Vagina (tissue), 2 donors: ENCODE results near the gene KCNIP2. TPM values are rescaled to one million over a fixed set of nuclear protein-coding genes. Genes with fewer than 3 reads are reported as not detected.
A peak's percentile ranks its signal among the peaks of the same experiment; 100 is the strongest.

ENCODE experiments used
- DNase-seq, 2 donors: peaks; one replicate each; pipeline ENCODE4 v3.0.0-alpha.2; 2017; ENCODE audit errors: extremely low spot score in 2 of 2
- H3K27ac ChIP-seq: fragments of 200-600 bp; sonication (generic); one replicate; pipeline ENCODE4 v1.5.1; 2019
- H3K27me3 ChIP-seq: fragments of 200-600 bp; sonication (generic); one replicate; pipeline ENCODE4 v1.5.1; 2019
- H3K36me3 ChIP-seq, 2 donors: fragments of 200-600 bp; sonication (generic); one replicate each; pipeline ENCODE4 v1.5.1; 2017 to 2019
- H3K4me1 ChIP-seq: fragments of 200-600 bp; sonication (generic); one replicate; pipeline ENCODE4 v1.5.1; 2019
- H3K4me3 ChIP-seq, 2 donors: fragments of 200-600 bp; sonication (generic); 1 replicate in 1 of 2; 2 replicates in 1 of 2; pipeline ENCODE4 v1.5.1; 2016 to 2019
- H3K9me3 ChIP-seq: fragments of 200-600 bp; sonication (generic); one replicate; pipeline ENCODE4 v1.5.1; 2019
- CTCF ChIP-seq, 3 experiments: fragments of 450-650 bp in 2 of 3; fragments of 200-600 bp in 1 of 3; sonication (generic) in 1 of 3; IDR thresholded peaks; one replicate each; pipeline ENCODE4 v1.5.1; 2017 to 2019; ENCODE audit warnings: antibody characterized with exemption in 3 of 3, mild to moderate bottlenecking in 2 of 3, moderate library complexity in 2 of 3
- POLR2A ChIP-seq, 2 donors: fragments of 450-650 bp; IDR thresholded peaks; one replicate each; pipeline ENCODE4 v1.6.1; 2017; ENCODE audit warnings: antibody characterized with exemption in 2 of 2, mild to moderate bottlenecking in 2 of 2, moderate library complexity in 2 of 2
- POLR2AphosphoS5 ChIP-seq, 2 donors: sonication (generic); formaldehyde crosslinking; IDR thresholded peaks; one replicate each; pipeline ENCODE4 v1.9.0; 2017; ENCODE audit warnings: antibody characterized with exemption in 2 of 2, mild to moderate bottlenecking in 2 of 2, low read depth in 1 of 2; ENCODE audit not compliant: insufficient read depth in 1 of 2
- intact Hi-C: fragments of 100-400 bp; cut with DNase I; formaldehyde crosslinking; loops from one replicate; pipeline ENCODE4 v1.15.1; 2023
- total RNA-seq: library from RNA; depleted of rRNA; stranded (reverse); fragments of >200 nt; gene quantifications from one replicate; pipeline ENCODE4 v1.2.3, GENCODE V29; 2016

The KCNIP2 gene
- total RNA-seq, 1 donor from 2014 or later, result 5.9 TPM

DNA sequence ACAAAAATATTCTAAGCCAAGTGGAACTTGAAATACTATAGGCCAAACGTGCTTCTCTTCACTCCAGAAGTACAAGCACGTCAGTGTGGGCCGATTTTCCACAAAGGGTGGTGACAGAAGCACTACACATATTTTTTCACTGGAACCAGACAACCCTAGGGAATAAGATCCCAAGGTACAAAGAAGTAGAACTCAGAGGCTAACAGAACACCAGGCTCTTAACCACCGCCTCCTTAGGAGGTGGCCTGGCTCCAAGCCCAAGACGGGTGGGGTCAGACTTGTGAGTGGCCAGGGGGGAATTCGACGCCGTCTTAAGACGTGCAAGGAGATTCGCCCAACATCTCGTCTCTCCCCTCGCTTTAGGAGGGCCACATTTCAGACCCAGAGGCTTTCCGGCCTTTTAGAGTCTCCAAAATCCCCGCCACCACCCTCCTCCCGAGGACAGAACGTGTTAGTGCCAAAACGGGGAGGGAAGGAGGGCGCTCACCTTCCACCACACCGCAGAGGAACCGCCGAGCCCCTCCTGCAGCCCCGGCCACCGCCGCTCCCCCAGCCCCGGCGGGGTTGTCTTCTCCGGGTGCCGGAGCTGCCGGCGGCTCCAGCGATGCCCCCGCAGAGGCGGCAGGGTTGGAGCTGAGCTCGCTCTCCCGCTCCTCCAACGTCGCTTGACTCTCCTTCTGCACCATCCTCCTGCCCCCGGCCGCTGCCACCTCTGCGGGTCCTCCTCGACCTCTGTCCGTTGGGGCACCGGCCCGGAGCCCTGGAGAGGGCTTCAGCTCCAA, 26.1 kb downstream of the KCNIP2 start:
- H3K9me3 ChIP-seq, result no peaks in the 10 kb centered on the region
- DNase-seq, result no peak
- no peak for TF ChIP-seq CTCF (IDR thresholded peaks at IDR 0.05)
- TF ChIP-seq POLR2A (IDR thresholded peaks at IDR 0.05), result no peak
- TF ChIP-seq POLR2AphosphoS5 (IDR thresholded peaks at IDR 0.05; ENCODE audit: insufficient read depth in 1 of 2, low read depth in 1 of 2), result peak in 1 of 2 donors; percentile 17
- peak overlapping the region; percentile 73 to 99 for H3K4me3 ChIP-seq
- intact Hi-C loops, result no loop called here
- H3K27ac ChIP-seq, result peak overlapping the region; percentile 99
- H3K27me3 ChIP-seq, result no peaks in the 10 kb centered on the region
- peaks cover 0 to 6% of the 10 kb centered on the region in 2 donors for H3K36me3 ChIP-seq
- peaks cover 42% of the 10 kb centered on the region for H3K4me1 ChIP-seq

GRCh38 chr10:101816913-101817336, 26.7 kb downstream of the KCNIP2 start:
- Histone ChIP-seq H3K4me3 (peak overlapping the region; percentile 73 to 99), H3K27ac (peak overlapping the region; percentile 99), H3K4me1 (peaks cover 48% of the 10 kb centered on the region), H3K27me3 (no peaks in the 10 kb centered on the region), H3K9me3 (no peaks in the 10 kb centered on the region), H3K36me3 (peaks cover 0 to 6% of the 10 kb centered on the region in 2 donors)
- TF ChIP-seq POLR2A (IDR thresholded peaks at IDR 0.05) (no peak), CTCF (IDR thresholded peaks at IDR 0.05) (no peak), POLR2AphosphoS5 (IDR thresholded peaks at IDR 0.05; ENCODE audit: insufficient read depth in 1 of 2, low read depth in 1 of 2) (no peak)
- DNase-seq, result no peak
- intact Hi-C loops, result no loop called here

DNA sequence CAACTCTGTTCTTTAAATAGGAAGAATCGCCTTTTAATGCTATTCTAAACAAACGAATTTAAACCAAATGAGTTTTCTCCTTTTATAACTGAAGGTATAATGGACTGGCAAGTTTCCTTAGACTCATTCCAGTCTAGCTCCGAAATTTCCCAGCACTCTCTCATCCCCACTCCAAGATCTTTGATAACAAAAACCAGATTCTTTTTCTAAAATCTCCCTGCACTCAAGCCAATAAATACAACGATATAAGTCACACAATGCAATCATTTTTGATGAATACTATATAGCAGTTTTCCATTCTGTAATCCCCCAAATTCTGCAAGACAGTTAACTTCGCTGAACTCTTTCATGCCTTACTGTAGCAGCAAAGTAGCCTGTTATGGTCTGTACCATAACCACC, 27.2 kb downstream of the KCNIP2 start:
- Histone ChIP-seq H3K4me3 (peak overlapping the region; percentile 73 to 99), H3K36me3 (peaks cover 0 to 6% of the 10 kb centered on the region in 2 donors), H3K9me3 (no peaks in the 10 kb centered on the region), H3K27ac (peak overlapping the region; percentile 34), H3K27me3 (no peaks in the 10 kb centered on the region), H3K4me1 (peaks cover 49% of the 10 kb centered on the region)
- no peak for DNase-seq
- TF ChIP-seq CTCF (IDR thresholded peaks at IDR 0.05), result no peak
- no peak for TF ChIP-seq POLR2AphosphoS5 (IDR thresholded peaks at IDR 0.05; ENCODE audit: insufficient read depth in 1 of 2, low read depth in 1 of 2)
- TF ChIP-seq POLR2A (IDR thresholded peaks at IDR 0.05), result no peak
- intact Hi-C loops, result no loop called here

DNA sequence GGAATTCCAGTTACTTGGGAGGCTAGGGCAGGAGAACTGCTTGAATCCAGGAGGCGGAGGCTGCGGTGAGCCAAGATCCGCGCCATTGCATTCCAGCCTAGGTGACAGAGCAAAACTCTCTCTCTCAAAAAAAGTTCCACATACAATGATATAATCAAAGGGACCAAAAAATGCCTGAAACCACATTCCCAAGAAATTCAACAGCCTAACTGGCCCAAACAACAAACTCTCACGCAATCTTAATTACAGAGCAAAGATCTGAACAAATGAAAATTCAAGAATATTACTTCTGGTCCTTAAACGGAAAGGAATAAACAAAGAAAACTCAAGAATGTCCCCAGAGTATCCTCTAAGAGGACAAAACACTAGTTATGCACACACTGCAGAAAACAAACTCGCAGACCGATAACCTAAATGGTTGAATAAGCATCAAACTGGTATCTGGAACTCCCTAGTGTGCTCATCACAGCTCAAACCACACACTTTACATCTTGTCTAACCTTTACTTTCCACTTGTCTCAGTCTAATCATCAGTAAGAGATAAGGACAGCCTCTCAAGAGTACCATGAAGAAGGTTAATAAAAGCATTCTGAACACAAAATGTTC, 29.0 kb downstream of the KCNIP2 start:
- Histone ChIP-seq H3K36me3 (peaks cover 0 to 18% of the 10 kb centered on the region in 2 donors), H3K9me3 (no peaks in the 10 kb centered on the region), H3K4me1 (peaks cover 45% of the 10 kb centered on the region), H3K27ac (no peak overlapping the region), H3K27me3 (no peaks in the 10 kb centered on the region), H3K4me3 (peak overlapping the region; percentile 73 to 99)
- intact Hi-C loops, result no loop called here
- TF ChIP-seq CTCF (IDR thresholded peaks at IDR 0.05) (no peak), POLR2AphosphoS5 (IDR thresholded peaks at IDR 0.05; ENCODE audit: insufficient read depth in 1 of 2, low read depth in 1 of 2) (no peak), POLR2A (IDR thresholded peaks at IDR 0.05) (no peak)
- no peak for DNase-seq

- H3K27ac ChIP-seq, result no peak overlapping the region
- peaks cover 0 to 31% of the 10 kb centered on the region in 2 donors for H3K36me3 ChIP-seq
- H3K27me3 ChIP-seq, result no peaks in the 10 kb centered on the region
- no peak for DNase-seq
- H3K4me1 ChIP-seq, result peaks cover 48% of the 10 kb centered on the region
- H3K9me3 ChIP-seq, result no peaks in the 10 kb centered on the region
- intact Hi-C loops, result no loop called here
- no peak overlapping the region for H3K4me3 ChIP-seq
- no peak for TF ChIP-seq POLR2A (IDR thresholded peaks at IDR 0.05)
Measured at GRCh38 chr10:101812606-101813005, 31.0 kb downstream of the KCNIP2 start.
